ENCODE measurements around the gene TMBIM1.

DNA sequence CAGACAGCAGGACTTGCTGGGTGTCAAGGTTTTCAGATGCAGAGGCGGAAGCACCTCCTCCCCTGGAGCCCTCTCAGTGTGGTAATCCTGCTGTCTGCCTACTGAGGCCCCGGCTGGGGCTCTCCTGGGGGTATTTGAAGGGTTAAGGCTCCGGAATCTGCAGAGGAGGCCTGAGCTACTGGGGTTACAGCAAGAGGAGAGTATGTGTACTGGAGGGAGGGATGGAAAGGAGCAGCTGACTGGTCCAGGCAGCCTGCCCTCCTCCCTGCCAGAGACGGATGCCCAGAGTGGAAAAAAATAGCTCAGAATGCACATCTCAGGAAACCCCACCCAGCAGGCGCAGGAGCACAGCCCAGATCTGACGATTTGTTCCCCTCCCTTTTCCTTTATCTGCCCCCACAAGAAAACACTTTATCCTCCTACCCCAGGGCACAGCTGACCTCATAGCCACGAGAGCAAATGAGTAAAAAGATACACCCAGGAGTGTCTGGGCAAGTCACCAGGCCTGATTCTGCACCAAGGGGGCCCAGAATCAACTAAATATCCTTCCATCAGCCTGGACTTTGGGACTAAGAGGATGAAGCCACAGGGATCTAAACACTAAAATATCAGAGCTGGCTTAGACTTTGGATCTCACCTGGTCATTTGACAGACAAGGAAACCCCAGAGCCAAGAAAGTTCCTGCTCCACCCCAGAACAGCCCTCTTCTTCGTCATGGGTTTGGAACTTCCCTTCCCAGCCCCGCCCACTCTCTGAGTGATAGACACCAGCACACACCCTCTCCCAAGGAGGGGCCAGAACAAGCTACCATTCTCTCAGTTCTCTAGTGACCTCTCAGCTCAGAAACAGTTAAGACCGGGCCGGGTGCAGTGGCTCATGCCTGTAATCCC is 5.5 kb downstream of the TMBIM1 start:
- TF ChIP-seq, protein P1, sequence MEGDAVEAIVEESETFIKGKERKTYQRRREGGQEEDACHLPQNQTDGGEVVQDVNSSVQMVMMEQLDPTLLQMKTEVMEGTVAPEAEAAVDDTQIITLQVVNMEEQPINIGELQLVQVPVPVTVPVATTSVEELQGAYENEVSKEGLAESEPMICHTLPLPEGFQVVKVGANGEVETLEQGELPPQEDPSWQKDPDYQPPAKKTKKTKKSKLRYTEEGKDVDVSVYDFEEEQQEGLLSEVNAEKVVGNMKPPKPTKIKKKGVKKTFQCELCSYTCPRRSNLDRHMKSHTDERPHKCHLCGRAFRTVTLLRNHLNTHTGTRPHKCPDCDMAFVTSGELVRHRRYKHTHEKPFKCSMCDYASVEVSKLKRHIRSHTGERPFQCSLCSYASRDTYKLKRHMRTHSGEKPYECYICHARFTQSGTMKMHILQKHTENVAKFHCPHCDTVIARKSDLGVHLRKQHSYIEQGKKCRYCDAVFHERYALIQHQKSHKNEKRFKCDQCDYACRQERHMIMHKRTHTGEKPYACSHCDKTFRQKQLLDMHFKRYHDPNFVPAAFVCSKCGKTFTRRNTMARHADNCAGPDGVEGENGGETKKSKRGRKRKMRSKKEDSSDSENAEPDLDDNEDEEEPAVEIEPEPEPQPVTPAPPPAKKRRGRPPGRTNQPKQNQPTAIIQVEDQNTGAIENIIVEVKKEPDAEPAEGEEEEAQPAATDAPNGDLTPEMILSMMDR (IDR thresholded peaks at IDR 0.05 in 2 of 3, conservative IDR thresholded peaks at IDR 0.05 in 1 of 3; ENCODE audit: borderline replicate concordance in 1 of 3, insufficient read depth in 1 of 3, low read depth in 2 of 3, low read length in 2 of 3), result no peak
- TF ChIP-seq EZH2 (IDR thresholded peaks at IDR 0.05) (no peak), ELF1 (IDR thresholded peaks at IDR 0.05; ENCODE audit: borderline replicate concordance, low read depth) (no peak), SIN3A (IDR thresholded peaks at IDR 0.05; ENCODE audit: low read depth) (no peak), CBX3 (IDR thresholded peaks at IDR 0.05; ENCODE audit: low read depth) (no peak), ZNF274 (IDR thresholded peaks at IDR 0.05; ENCODE audit: low read depth, low read length) (no peak), POLR2A (IDR thresholded peaks at IDR 0.05; ENCODE audit: borderline replicate concordance, extremely low read depth, insufficient read depth, insufficient read length) (no peak), EGR1 (IDR thresholded peaks at IDR 0.05; ENCODE audit: low read depth) (no peak)
- TF ChIP-seq, protein P2, sequence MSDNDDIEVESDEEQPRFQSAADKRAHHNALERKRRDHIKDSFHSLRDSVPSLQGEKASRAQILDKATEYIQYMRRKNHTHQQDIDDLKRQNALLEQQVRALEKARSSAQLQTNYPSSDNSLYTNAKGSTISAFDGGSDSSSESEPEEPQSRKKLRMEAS (IDR thresholded peaks at IDR 0.05), result no peak
